D721Med (cell line): Measurements from ENCODE around the gene C11orf97.

Experiments used
- DNase-seq: peaks from one replicate; pipeline ENCODE4 v3.0.0; 2011; ENCODE audit warnings: low spot score; ENCODE audit not compliant: insufficient read length
- FAIRE-seq: peaks from 2 replicates; lab custom pipeline; 2011; peaks lifted over from hg19 to GRCh38; lab: Jason Lieb, UNC
- CTCF ChIP-seq: IDR thresholded peaks from 2 replicates; pipeline ENCODE4 v1.5.1; 2012; ENCODE audit warnings: mild to moderate bottlenecking, control low read depth; ENCODE audit not compliant: insufficient read depth; ENCODE audit errors: missing control alignments

The C11orf97 gene

GRCh38 chr11:94525546-94526324, 13.5 kb downstream of the C11orf97 start:
- DNase-seq (no peak), FAIRE-seq (no peak)
- no peak for TF ChIP-seq CTCF

- TF ChIP-seq CTCF: no peak
- FAIRE-seq: no peak
- no peak for DNase-seq
Observed at GRCh38 chr11:94526645-94527438, 14.6 kb downstream of the C11orf97 start.

GRCh38 chr11:94528551-94528950, 16.3 kb downstream of the C11orf97 start:
- TF ChIP-seq CTCF: no peak
- FAIRE-seq (no peak), DNase-seq (no peak)

GRCh38 chr11:94532211-94532610, 19.9 kb downstream of the C11orf97 start:
- no peak for FAIRE-seq

GRCh38 chr11:94533206-94533605, 20.9 kb downstream of the C11orf97 start:
- no peak for TF ChIP-seq CTCF
- no peak for FAIRE-seq
- no peak for DNase-seq

More at GRCh38 chr11:94532211-94532610, 19.9 kb downstream of the C11orf97 start:
- DNase-seq: no peak
- no peak for TF ChIP-seq CTCF

GRCh38 chr11:94533696-94534630, 21.7 kb downstream of the C11orf97 start:
- FAIRE-seq (no peak), DNase-seq (no peak)
- no peak for TF ChIP-seq CTCF
